ENCODE results near the gene COX10.

DNA sequence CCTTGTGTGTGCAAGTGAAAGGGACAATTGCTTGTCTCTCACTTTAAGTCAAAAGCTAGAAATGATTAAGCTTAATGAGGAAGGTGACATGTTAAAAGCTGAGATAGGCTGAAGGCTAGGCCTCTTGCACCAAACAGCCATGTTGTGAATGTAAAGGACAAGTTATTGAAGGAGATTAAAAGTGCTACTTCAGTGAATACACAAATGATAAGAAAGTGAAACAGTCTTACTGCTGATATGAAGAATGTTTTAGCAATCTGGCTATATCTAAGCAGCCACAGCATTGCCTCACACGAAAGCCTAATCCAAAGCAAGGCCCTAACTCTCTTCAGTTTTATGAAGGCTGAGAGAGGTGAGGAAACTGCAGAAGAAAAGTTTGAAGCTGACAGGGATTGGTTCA is 96.3 kb downstream of the COX10 start:
- TF ChIP-seq, protein P1, sequence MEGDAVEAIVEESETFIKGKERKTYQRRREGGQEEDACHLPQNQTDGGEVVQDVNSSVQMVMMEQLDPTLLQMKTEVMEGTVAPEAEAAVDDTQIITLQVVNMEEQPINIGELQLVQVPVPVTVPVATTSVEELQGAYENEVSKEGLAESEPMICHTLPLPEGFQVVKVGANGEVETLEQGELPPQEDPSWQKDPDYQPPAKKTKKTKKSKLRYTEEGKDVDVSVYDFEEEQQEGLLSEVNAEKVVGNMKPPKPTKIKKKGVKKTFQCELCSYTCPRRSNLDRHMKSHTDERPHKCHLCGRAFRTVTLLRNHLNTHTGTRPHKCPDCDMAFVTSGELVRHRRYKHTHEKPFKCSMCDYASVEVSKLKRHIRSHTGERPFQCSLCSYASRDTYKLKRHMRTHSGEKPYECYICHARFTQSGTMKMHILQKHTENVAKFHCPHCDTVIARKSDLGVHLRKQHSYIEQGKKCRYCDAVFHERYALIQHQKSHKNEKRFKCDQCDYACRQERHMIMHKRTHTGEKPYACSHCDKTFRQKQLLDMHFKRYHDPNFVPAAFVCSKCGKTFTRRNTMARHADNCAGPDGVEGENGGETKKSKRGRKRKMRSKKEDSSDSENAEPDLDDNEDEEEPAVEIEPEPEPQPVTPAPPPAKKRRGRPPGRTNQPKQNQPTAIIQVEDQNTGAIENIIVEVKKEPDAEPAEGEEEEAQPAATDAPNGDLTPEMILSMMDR (IDR thresholded peaks at IDR 0.05): no peak
- no peak for TF ChIP-seq POLR2A (IDR thresholded peaks at IDR 0.05)

All from tibial nerve (tissue), 3 donors.